T-helper 2 cell treated with Interferon-gamma antibody and Interleukin-4, amounts not matched to agents 5 μg/mL and 100 μg/mL, for 36 hours (primary cell): Measurements from ENCODE around the gene SPTBN2.
"Not testable (repeated sequence)": the region's sequence is repeated elsewhere in the genome, so short reads cannot be mapped to it uniquely, and the experiment has no call there.

ENCODE experiments used
- DNase-seq: peaks from one replicate; pipeline ENCODE4 v3.0.0; 2021; ENCODE audit warnings: low spot score
- H3K27ac Mint-ChIP-seq: one replicate; pipeline ENCODE4 v1.8.0; 2021; ENCODE audit warnings: mild to moderate bottlenecking, mixed read lengths
- H3K27me3 Mint-ChIP-seq: one replicate; pipeline ENCODE4 v1.8.0; 2021; ENCODE audit warnings: low read depth, mixed read lengths
- H3K36me3 Mint-ChIP-seq: one replicate; pipeline ENCODE4 v1.8.0; 2021; ENCODE audit warnings: low read depth, mixed read lengths
- H3K4me1 Mint-ChIP-seq: one replicate; pipeline ENCODE4 v1.8.0; 2021; ENCODE audit warnings: low read depth, mixed read lengths
- H3K4me3 Mint-ChIP-seq: one replicate; pipeline ENCODE4 v1.8.0; 2022; ENCODE audit warnings: mild to moderate bottlenecking, moderate library complexity, mixed read lengths
- H3K9me3 Mint-ChIP-seq: one replicate; pipeline ENCODE4 v1.8.0; 2021; ENCODE audit warnings: mixed read lengths

SPTBN2 gene

GRCh38 chr11:66739983-66740382 is 11.0 kb upstream of the SPTBN2 start:
- H3K4me1 Mint-ChIP-seq, result no peaks in the 10 kb centered on the region
- peaks cover 17% of the 10 kb centered on the region for H3K27me3 Mint-ChIP-seq
- H3K36me3 Mint-ChIP-seq, result no peaks in the 10 kb centered on the region
- peaks cover 13% of the 10 kb centered on the region for H3K9me3 Mint-ChIP-seq
- no peak for DNase-seq
- H3K4me3 Mint-ChIP-seq, result no peak overlapping the region
- H3K27ac Mint-ChIP-seq, result no peak overlapping the region

GRCh38 chr11:66734215-66734614 is 5.2 kb upstream of the SPTBN2 start:
- Mint-ChIP-seq H3K9me3 (no peaks in the 10 kb centered on the region), H3K4me1 (no peaks in the 10 kb centered on the region), H3K27me3 (peaks cover 60% of the 10 kb centered on the region), H3K4me3 (no peak overlapping the region), H3K36me3 (no peaks in the 10 kb centered on the region), H3K27ac (no peak overlapping the region)
- no peak for DNase-seq

GRCh38 chr11:66729447-66729846 is 431 bp upstream of the SPTBN2 start:
- Mint-ChIP-seq H3K4me3 (no peak overlapping the region), H3K27ac (no peak overlapping the region), H3K9me3 (no peaks in the 10 kb centered on the region), H3K27me3 (peaks cover 78% of the 10 kb centered on the region), H3K4me1 (peaks cover 11% of the 10 kb centered on the region), H3K36me3 (peaks cover 6% of the 10 kb centered on the region)
- no peak for DNase-seq

GRCh38 chr11:66728038-66728692 is 851 bp downstream of the SPTBN2 start:
- peaks cover 80% of the 10 kb centered on the region for H3K27me3 Mint-ChIP-seq
- H3K4me1 Mint-ChIP-seq, result peaks cover 11% of the 10 kb centered on the region
- no peaks in the 10 kb centered on the region for H3K9me3 Mint-ChIP-seq
- H3K4me3 Mint-ChIP-seq, result peak overlapping the region; percentile 82
- DNase-seq, result no peak
- no peak overlapping the region for H3K27ac Mint-ChIP-seq
- peaks cover 6% of the 10 kb centered on the region for H3K36me3 Mint-ChIP-seq

- H3K27ac Mint-ChIP-seq, result no peak overlapping the region
- H3K4me1 Mint-ChIP-seq, result peaks cover 11% of the 10 kb centered on the region
- H3K27me3 Mint-ChIP-seq, result peaks cover 79% of the 10 kb centered on the region
- peaks cover 6% of the 10 kb centered on the region for H3K36me3 Mint-ChIP-seq
- peak; percentile 28 for DNase-seq
- peak overlapping the region; percentile 36 for H3K4me3 Mint-ChIP-seq
- no peaks in the 10 kb centered on the region for H3K9me3 Mint-ChIP-seq
Observed at GRCh38 chr11:66727282-66728037, 1.6 kb downstream of the SPTBN2 start.

- no peak overlapping the region for H3K27ac Mint-ChIP-seq
Observed at GRCh38 chr11:66725647-66726046, 3.4 kb downstream of the SPTBN2 start.

GRCh38 chr11:66725114-66725513 is 3.9 kb downstream of the SPTBN2 start:
- Mint-ChIP-seq H3K27me3 (peaks cover 62% of the 10 kb centered on the region), H3K4me1 (peaks cover 16% of the 10 kb centered on the region), H3K4me3 (no peak overlapping the region), H3K27ac (no peak overlapping the region), H3K36me3 (peaks cover 6% of the 10 kb centered on the region), H3K9me3 (no peaks in the 10 kb centered on the region)
- DNase-seq, result no peak

More at GRCh38 chr11:66725647-66726046, 3.4 kb downstream of the SPTBN2 start:
- Mint-ChIP-seq H3K36me3 (peaks cover 6% of the 10 kb centered on the region), H3K9me3 (no peaks in the 10 kb centered on the region), H3K4me3 (no peak overlapping the region), H3K27me3 (peaks cover 64% of the 10 kb centered on the region), H3K4me1 (peaks cover 11% of the 10 kb centered on the region)
- DNase-seq, result no peak

- not testable (repeated sequence) for H3K9me3 Mint-ChIP-seq, H3K4me3 Mint-ChIP-seq, H3K27ac Mint-ChIP-seq, DNase-seq, H3K36me3 Mint-ChIP-seq
- H3K27me3 Mint-ChIP-seq, result peaks cover 52% of the 10 kb centered on the region
- H3K4me1 Mint-ChIP-seq, result peaks cover 17% of the 10 kb centered on the region
Observed at GRCh38 chr11:66724167-66724566, 4.8 kb downstream of the SPTBN2 start.

GRCh38 chr11:66723693-66724092 is 5.3 kb downstream of the SPTBN2 start:
- no peaks in the 10 kb centered on the region for H3K9me3 Mint-ChIP-seq
- H3K4me1 Mint-ChIP-seq, result peaks cover 15% of the 10 kb centered on the region
- peaks cover 5% of the 10 kb centered on the region for H3K36me3 Mint-ChIP-seq
- H3K27me3 Mint-ChIP-seq, result peaks cover 47% of the 10 kb centered on the region
- DNase-seq, result no peak
- H3K4me3 Mint-ChIP-seq, result no peak overlapping the region
- no peak overlapping the region for H3K27ac Mint-ChIP-seq

- no peak overlapping the region for H3K27ac Mint-ChIP-seq
- peaks cover 3% of the 10 kb centered on the region for H3K36me3 Mint-ChIP-seq
- peaks cover 13% of the 10 kb centered on the region for H3K4me1 Mint-ChIP-seq
- peaks cover 44% of the 10 kb centered on the region for H3K27me3 Mint-ChIP-seq
- no peak for DNase-seq
- no peak overlapping the region for H3K4me3 Mint-ChIP-seq
- no peaks in the 10 kb centered on the region for H3K9me3 Mint-ChIP-seq
Observed at GRCh38 chr11:66722745-66723651, 6.0 kb downstream of the SPTBN2 start.

- DNase-seq, result no peak
- Mint-ChIP-seq H3K27me3 (peaks cover 39% of the 10 kb centered on the region), H3K27ac (no peak overlapping the region), H3K4me3 (no peak overlapping the region), H3K9me3 (no peaks in the 10 kb centered on the region), H3K36me3 (peaks cover 2% of the 10 kb centered on the region), H3K4me1 (peaks cover 11% of the 10 kb centered on the region)
Observed at GRCh38 chr11:66721939-66722338, 7.1 kb downstream of the SPTBN2 start.

GRCh38 chr11:66720899-66721470 is 8.0 kb downstream of the SPTBN2 start:
- DNase-seq, result no peak
- Mint-ChIP-seq H3K9me3 (no peaks in the 10 kb centered on the region), H3K36me3 (no peaks in the 10 kb centered on the region), H3K4me1 (peaks cover 6% of the 10 kb centered on the region), H3K27ac (no peak overlapping the region), H3K4me3 (peak overlapping the region; percentile 67), H3K27me3 (peaks cover 29% of the 10 kb centered on the region)

- Mint-ChIP-seq H3K4me3 (peak overlapping the region; percentile 67), H3K4me1 (peaks cover 6% of the 10 kb centered on the region), H3K27me3 (peaks cover 23% of the 10 kb centered on the region), H3K36me3 (no peaks in the 10 kb centered on the region), H3K9me3 (no peaks in the 10 kb centered on the region), H3K27ac (peak overlapping the region; percentile 79)
- peak; percentile 61 for DNase-seq
Observed at GRCh38 chr11:66720223-66720898, 8.7 kb downstream of the SPTBN2 start.
